K562 (cell line): ENCODE data around the gene SUFU. TPM values are rescaled to one million over a fixed set of nuclear protein-coding genes. Genes with fewer than 3 reads are reported as not detected.

ENCODE experiments used
- ERF ChIP-seq: fragments of 450-650 bp; formaldehyde crosslinking; IDR thresholded peaks from 2 replicates; pipeline ENCODE4 v1.4.0; 2020; ENCODE audit warnings: mild to moderate bottlenecking, mixed read lengths
- GTF3C2 ChIP-seq: IDR thresholded peaks from 3 replicates; pipeline ENCODE4 v1.6.1; 2011; ENCODE audit warnings: borderline replicate concordance, mild to moderate bottlenecking, moderate library complexity; ENCODE audit not compliant: insufficient read length; ENCODE audit errors: extremely low read depth
- IRF1 ChIP-seq: sonication (generic); formaldehyde crosslinking; IDR thresholded peaks from 2 replicates; pipeline ENCODE4 v1.8.0; 2022; ENCODE audit warnings: missing genetic modification reagents, mild to moderate bottlenecking, borderline replicate concordance
- KLF16 ChIP-seq: IDR thresholded peaks from 2 replicates; pipeline ENCODE4 v1.6.1; 2016; ENCODE audit warnings: antibody characterized with exemption
- LEF1 ChIP-seq: fragments of 450-650 bp; IDR thresholded peaks from 2 replicates; pipeline ENCODE4 v1.6.1; 2016; ENCODE audit warnings: mild to moderate bottlenecking
- NCOR1 ChIP-seq: fragments of 450-650 bp; IDR thresholded peaks from 2 replicates; pipeline ENCODE4 v1.6.1; 2016; ENCODE audit warnings: mild to moderate bottlenecking, moderate library complexity
- REST ChIP-seq, 2 experiments: fragments of 450-650 bp; formaldehyde crosslinking in 1 of 2; IDR thresholded peaks; 2 replicates each; pipeline versions ENCODE4 v1.4.0 to v1.6.1; 2014 to 2020; ENCODE audit warnings: mild to moderate bottlenecking in 2 of 2, borderline replicate concordance in 1 of 2, low read depth in 1 of 2
- RFX7 ChIP-seq: fragments of 250-450 bp; sonication (Bioruptor Pico); IDR thresholded peaks from 2 replicates; pipeline ENCODE4 v1.5.1; 2021; ENCODE audit warnings: mild to moderate bottlenecking
- STAG1 ChIP-seq: sonication (generic); formaldehyde crosslinking; IDR thresholded peaks from 2 replicates; pipeline ENCODE4 v1.5.0; 2020; ENCODE audit warnings: missing genetic modification reagents, borderline replicate concordance
- TCFL5 ChIP-seq: fragments of 250-450 bp; sonication (Bioruptor Pico); conservative IDR thresholded peaks from 2 replicates; pipeline ENCODE4 v1.6.1; 2021; ENCODE audit warnings: mild to moderate bottlenecking, moderate library complexity, matching md5 sums
- TEAD4 ChIP-seq, 2 experiments: sonication (generic) in 1 of 2; formaldehyde crosslinking in 1 of 2; IDR thresholded peaks; 2 replicates each; pipeline versions ENCODE4 v1.6.1 to v1.8.0; 2012 to 2022; ENCODE audit warnings: borderline replicate concordance in 1 of 2, inconsistent platforms in 1 of 2, low read length in 1 of 2, mild to moderate bottlenecking in 1 of 2, missing genetic modification reagents in 1 of 2
- ZBED1 ChIP-seq: IDR thresholded peaks from 2 replicates; pipeline ENCODE4 v1.6.1; 2014
- ZNF197 ChIP-seq: fragments of 200-800 bp; sonication (Bioruptor generic); IDR thresholded peaks from 2 replicates; pipeline ENCODE4 v1.6.1; 2016; ENCODE audit warnings: low read depth, missing genetic modification characterization, missing compliant biosample characterization
- ZNF395 ChIP-seq: fragments of 200-800 bp; sonication (Bioruptor generic); IDR thresholded peaks from 2 replicates; pipeline ENCODE4 v1.6.1; 2017; ENCODE audit warnings: missing genetic modification characterization, missing compliant biosample characterization
- polyA plus RNA-seq, 8 experiments: library from polyadenylated mRNA; depleted of rRNA in 4 of 8; stranded (reverse) in 5 of 8; unstranded in 3 of 8; fragments of >200 nt; fragmentation: Nextera tagmentation in 2 of 8; fragmentation: Illumina TruSeq in 1 of 8; extraction: Ambion mirVana in 2 of 8; extraction: Trizol in 1 of 8; gene quantifications; 2 replicates each; pipeline versions ENCODE4 v1.2.1 to v1.2.3, GENCODE V29; 2011 to 2014; ENCODE audit warnings: inconsistent platforms in 1 of 8, missing spikeins in 1 of 8
- total RNA-seq, 7 experiments: library from RNA; depleted of rRNA in 6 of 7; stranded (reverse); fragments of >200 nt in 6 of 7; fragmentation: Illumina TruSeq in 2 of 7; extraction: Trizol in 2 of 7; gene quantifications; 2 replicates each; pipeline versions ENCODE4 v1.2.1 to v1.2.3, GENCODE V29; 2011 to 2021; ENCODE audit warnings: low replicate concordance in 1 of 7

Gene SUFU
- total and polyA plus RNA-seq, 9 of the 15 experiments (the other 6 are each of a cell fraction or from before 2014, with no cell fraction given), result 0.59 to 6.3 (median 0.82) TPM

GRCh38 chr10:102455893-102456471 lies 47.8 kb upstream of the SUFU start (continued):
- TF ChIP-seq GTF3C2, result no peak
- TF ChIP-seq LEF1, result peak; percentile 78; the same call in 1 of the 2 replicates
- peak; percentile 76 for TF ChIP-seq KLF16
- peak; percentile 96 for TF ChIP-seq REST (IDR thresholded peaks at IDR 0.05; ENCODE audit: borderline replicate concordance)
- no peak for TF ChIP-seq REST (CRISPR knock-in tag; IDR thresholded peaks at IDR 0.05; ENCODE audit: low read depth)
- no peak for TF ChIP-seq IRF1 (CRISPR knock-in tag)
- no peak for TF ChIP-seq NCOR1
- peak; percentile 85; the same call in 1 of the 2 replicates for TF ChIP-seq ZNF197
- no peak for TF ChIP-seq STAG1 (CRISPR knock-in tag)
- TF ChIP-seq ZNF395 (CRISPR knock-in tag), result peak; percentile 84
- TF ChIP-seq TCFL5 (CRISPR knock-in tag), result no peak
- no peak for TF ChIP-seq ERF (CRISPR knock-in tag)
- TF ChIP-seq TEAD4 (IDR thresholded peaks at IDR 0.05; ENCODE audit: low read length), result peak; percentile 72
- TF ChIP-seq TEAD4 (CRISPR knock-in tag; IDR thresholded peaks at IDR 0.05; ENCODE audit: borderline replicate concordance), result no peak
- TF ChIP-seq RFX7, result no peak
- TF ChIP-seq ZBED1, result no peak
